Neural cell (in vitro differentiated cells): Measurements from ENCODE around the gene IFNLR1. TPM values are rescaled to one million over a fixed set of nuclear protein-coding genes. Genes with fewer than 3 reads are reported as not detected.

ENCODE experiments used
- H2AFZ ChIP-seq: fragments of 200-600, 300-800 bp; sonication (generic), shearing (Covaris generic); 2 replicates; pipeline ENCODE4 v1.6.0; 2014; ENCODE audit warnings: low read depth, mild to moderate bottlenecking, antibody characterized with exemption, low read length, moderate library complexity
- H3F3A ChIP-seq: fragments of 200-600 bp; shearing (Covaris generic); 2 replicates; pipeline ENCODE4 v1.6.1; 2016; ENCODE audit warnings: mild to moderate bottlenecking, moderate library complexity, mixed read lengths, antibody characterized with exemption, low read length; ENCODE audit not compliant: insufficient read depth, poor library complexity, severe bottlenecking
- H3K27ac ChIP-seq: fragments of 200-600, 300-800 bp; sonication (generic), shearing (Covaris generic); 2 replicates; pipeline ENCODE4 v1.5.1; 2014; ENCODE audit warnings: mild to moderate bottlenecking, low read length, moderate library complexity
- H3K27me3 ChIP-seq: fragments of 300-800, 200-600 bp; sonication (generic), shearing (Covaris generic); 2 replicates; pipeline ENCODE4 v1.6.0; 2014; ENCODE audit warnings: mild to moderate bottlenecking, low read depth, low read length, moderate library complexity; ENCODE audit not compliant: insufficient read depth
- H3K36me3 ChIP-seq: fragments of 300-800, 200-600 bp; sonication (generic), shearing (Covaris generic); 2 replicates; pipeline ENCODE4 v1.5.1; 2014; ENCODE audit warnings: mild to moderate bottlenecking, antibody characterized with exemption, low read length, moderate library complexity; ENCODE audit not compliant: insufficient read depth
- H3K4me2 ChIP-seq: fragments of 300-800, 200-600 bp; sonication (generic), shearing (Covaris generic); 2 replicates; pipeline ENCODE4 v1.6.0; 2014; ENCODE audit warnings: mild to moderate bottlenecking, low read length
- H3K4me3 ChIP-seq: fragments of 300-800, 200-600 bp; sonication (generic), shearing (Covaris generic); 2 replicates; pipeline ENCODE4 v1.5.1; 2014; ENCODE audit warnings: mild to moderate bottlenecking, low read length, moderate library complexity
- H3K79me2 ChIP-seq: fragments of 200-600 bp; shearing (Covaris generic); replicated peaks from 2 replicates; pipeline ENCODE4 v1.6.0; 2014; ENCODE audit warnings: mild to moderate bottlenecking, low read length, moderate library complexity; ENCODE audit not compliant: insufficient read depth
- H3K9ac ChIP-seq: fragments of 300-800, 200-600 bp; sonication (generic), shearing (Covaris generic); 2 replicates; pipeline ENCODE4 v1.6.1; 2016; ENCODE audit warnings: mild to moderate bottlenecking, low read length, mixed read lengths
- H3K9me2 ChIP-seq: fragments of 200-600 bp; shearing (Covaris generic); 2 replicates; pipeline ENCODE4 v1.6.1; 2016; ENCODE audit warnings: mild to moderate bottlenecking, low read length, mixed read lengths; ENCODE audit not compliant: insufficient read depth
- H3K9me3 ChIP-seq: fragments of 200-600, 300-800 bp; sonication (generic), shearing (Covaris generic); 2 replicates; pipeline ENCODE4 v1.6.1; 2016; ENCODE audit warnings: mild to moderate bottlenecking, mixed run types, low read length, moderate library complexity, mixed read lengths
- H4K20me1 ChIP-seq: fragments of 200-600 bp; shearing (Covaris generic); 2 replicates; pipeline ENCODE4 v1.6.1; 2016; ENCODE audit warnings: mild to moderate bottlenecking, mixed run types; ENCODE audit not compliant: insufficient read depth
- EP300 ChIP-seq: fragments of 450-650 bp; conservative IDR thresholded peaks from 2 replicates; pipeline ENCODE4 v1.6.1; 2014; ENCODE audit warnings: antibody characterized with exemption, mild to moderate bottlenecking, moderate library complexity; ENCODE audit not compliant: poor library complexity, severe bottlenecking
- EZH2 ChIP-seq: fragments of 200-600, 300-800 bp; shearing (Covaris generic), sonication (generic); IDR thresholded peaks from 2 replicates; pipeline ENCODE4 v1.6.1; 2014; ENCODE audit warnings: antibody characterized with exemption, low read length, borderline replicate concordance, mild to moderate bottlenecking; ENCODE audit not compliant: insufficient read depth, poor library complexity, severe bottlenecking
- MXI1 ChIP-seq: fragments of 450-650 bp; conservative IDR thresholded peaks from 2 replicates; pipeline ENCODE4 v1.6.1; 2014; ENCODE audit warnings: antibody characterized with exemption, mild to moderate bottlenecking; ENCODE audit not compliant: poor library complexity, severe bottlenecking
- POLR2AphosphoS5 ChIP-seq: IDR thresholded peaks from 2 replicates; pipeline ENCODE4 v1.6.1; 2012
- RAD21 ChIP-seq: fragments of 450-650 bp; conservative IDR thresholded peaks from 2 replicates; pipeline ENCODE4 v1.6.1; 2014; ENCODE audit warnings: antibody characterized with exemption, mild to moderate bottlenecking, moderate library complexity
- SMC3 ChIP-seq: fragments of 450-650 bp; conservative IDR thresholded peaks from 2 replicates; pipeline ENCODE4 v1.6.1; 2014; ENCODE audit warnings: antibody characterized with exemption, mild to moderate bottlenecking, moderate library complexity; ENCODE audit not compliant: poor library complexity
- TAF1 ChIP-seq: IDR thresholded peaks from 2 replicates; pipeline ENCODE4 v1.6.1; 2012; ENCODE audit warnings: low read depth
- polyA minus RNA-seq: library from RNA; depleted of rRNA, polyadenylated mRNA; stranded (reverse); fragments of >200 nt; gene quantifications from 2 replicates; pipeline ENCODE4 v1.2.3, GENCODE V29; 2014
- polyA plus RNA-seq: library from polyadenylated mRNA; depleted of rRNA; stranded (reverse); fragments of >200 nt; gene quantifications from 2 replicates; pipeline ENCODE4 v1.2.3, GENCODE V29; 2014
- TF ChIP-seq, protein P1 (sequence below): fragments of 450-650 bp; IDR thresholded peaks from 2 replicates; pipeline ENCODE4 v1.5.1; 2014; ENCODE audit warnings: antibody characterized with exemption, mild to moderate bottlenecking, moderate library complexity; ENCODE audit not compliant: poor library complexity, severe bottlenecking
- TF ChIP-seq, protein P2 (sequence below): IDR thresholded peaks from 2 replicates; pipeline ENCODE4 v1.6.1; 2012; ENCODE audit warnings: borderline replicate concordance

The IFNLR1 gene
- polyA plus RNA-seq, result 0.16 and 0.32 TPM in 2 replicates
- 0.73 and 1.0 TPM in 2 replicates for polyA minus RNA-seq

DNA sequence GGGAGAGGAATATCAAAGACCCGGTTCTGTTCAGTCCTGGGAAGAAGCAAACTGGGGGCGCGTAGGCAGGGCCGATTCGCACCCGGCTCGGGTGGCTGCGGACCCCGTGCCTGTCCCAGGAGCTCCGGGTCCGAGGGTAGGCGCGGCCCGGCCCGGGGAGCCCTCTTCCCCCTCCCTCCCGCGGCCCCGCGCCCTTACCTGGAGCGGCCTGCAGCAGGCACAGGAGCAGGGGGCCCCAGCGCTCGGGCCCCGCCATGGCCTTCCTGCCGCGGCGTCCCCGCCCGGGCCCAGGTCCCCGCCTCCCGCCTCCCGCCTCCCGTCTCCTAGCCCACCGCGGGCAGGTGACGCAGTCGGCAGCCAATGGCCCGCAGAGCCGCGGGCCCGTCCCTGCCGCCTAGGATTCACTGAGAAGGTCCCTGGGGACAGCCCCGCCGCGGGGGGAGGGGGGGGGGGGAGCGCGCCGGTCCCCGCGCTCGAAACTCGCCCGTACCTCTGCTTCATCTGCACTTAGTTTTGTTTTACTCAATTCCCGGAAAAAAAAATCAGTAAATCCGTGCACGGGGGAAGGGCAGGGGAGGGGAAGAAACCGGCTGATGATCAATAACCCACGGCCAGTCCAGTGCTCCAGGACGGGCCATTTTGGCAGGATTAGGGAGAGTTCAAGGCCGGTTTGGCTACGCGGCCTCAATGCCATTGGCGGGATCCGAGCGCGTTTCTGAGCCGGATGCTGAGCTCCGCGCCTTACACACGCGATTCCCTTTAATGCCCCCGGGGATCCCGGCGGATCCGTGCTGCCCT is at the start of gene IFNLR1:
Gene IFNLR1 (minus strand): TSS at position 297 of the 798 bp plus-strand sequence. CDS start 41 bp downstream, at position 256.
- Histone ChIP-seq H4K20me1 (no peaks in the 10 kb centered on the region), H3K27ac (no peak within 1 kb of the TSS), H2AFZ (peak within 1 kb of the TSS; percentile 40), H3F3A (no peaks in the 10 kb centered on the region), H3K4me3 (peak within 1 kb of the TSS; percentile 66), H3K79me2 (no peaks in the 10 kb centered on the region), H3K9ac (peak within 1 kb of the TSS; percentile 49), H3K9me3 (no peaks in the 10 kb centered on the region), H3K4me2 (peak within 1 kb of the TSS; percentile 14), H3K27me3 (peaks cover 32% of the 10 kb centered on the region), H3K36me3 (no peaks in the 10 kb centered on the region), H3K9me2 (no peaks in the 10 kb centered on the region)
- no peak for TF ChIP-seq SMC3

DNA sequence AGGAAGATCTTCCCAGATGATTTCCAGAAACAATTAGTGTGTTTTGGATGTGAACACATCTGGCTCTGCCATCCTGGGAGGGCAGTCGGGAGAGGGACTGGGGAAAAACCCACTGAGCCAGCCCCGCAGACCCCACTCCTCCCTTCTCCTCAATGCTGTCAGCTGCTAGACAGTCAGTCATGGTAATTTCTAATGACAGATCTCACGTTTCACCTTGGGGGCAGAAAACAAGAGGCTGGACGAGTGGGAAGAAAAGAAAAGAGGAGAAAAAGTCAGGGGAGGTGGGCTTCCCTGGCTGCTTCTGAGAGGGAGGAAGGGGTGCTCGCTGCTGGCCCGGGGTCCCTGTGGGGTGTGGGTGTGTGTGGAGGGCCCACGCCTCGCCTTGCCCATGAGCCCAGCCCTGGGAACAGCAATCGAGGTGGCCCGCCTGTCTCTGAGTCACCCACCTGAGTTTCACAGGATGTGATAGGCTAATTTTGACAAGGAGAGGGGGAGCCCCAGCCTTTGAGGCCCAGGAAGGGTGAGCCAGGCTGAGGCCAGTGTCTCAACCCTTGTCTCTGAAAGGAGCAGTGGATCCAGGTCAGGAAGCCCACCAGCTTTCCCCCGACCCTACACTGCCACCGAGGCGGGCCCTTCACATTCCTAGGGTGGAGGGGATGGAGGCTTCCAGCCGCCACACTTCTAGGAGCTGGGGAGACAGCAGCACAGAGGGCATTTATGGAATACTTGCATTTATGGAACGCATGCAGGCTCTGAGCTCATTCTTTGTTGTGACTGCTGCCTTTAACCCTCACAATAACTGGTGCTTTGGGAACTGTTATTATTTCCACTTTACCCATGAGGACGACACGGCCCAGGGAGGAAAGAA is 49.1 kb upstream of the IFNLR1 start:
- Histone ChIP-seq H3K27ac (no peak overlapping the region), H2AFZ (no peak overlapping the region), H3K4me2 (no peak overlapping the region), H3K36me3 (no peaks in the 10 kb centered on the region), H4K20me1 (no peaks in the 10 kb centered on the region), H3F3A (no peaks in the 10 kb centered on the region), H3K79me2 (no peaks in the 10 kb centered on the region), H3K9me3 (no peaks in the 10 kb centered on the region), H3K4me3 (no peak overlapping the region), H3K27me3 (no peaks in the 10 kb centered on the region), H3K9me2 (no peaks in the 10 kb centered on the region), H3K9ac (no peak overlapping the region)
- peak; percentile 41 for TF ChIP-seq POLR2AphosphoS5
- no peak for TF ChIP-seq SMC3

DNA sequence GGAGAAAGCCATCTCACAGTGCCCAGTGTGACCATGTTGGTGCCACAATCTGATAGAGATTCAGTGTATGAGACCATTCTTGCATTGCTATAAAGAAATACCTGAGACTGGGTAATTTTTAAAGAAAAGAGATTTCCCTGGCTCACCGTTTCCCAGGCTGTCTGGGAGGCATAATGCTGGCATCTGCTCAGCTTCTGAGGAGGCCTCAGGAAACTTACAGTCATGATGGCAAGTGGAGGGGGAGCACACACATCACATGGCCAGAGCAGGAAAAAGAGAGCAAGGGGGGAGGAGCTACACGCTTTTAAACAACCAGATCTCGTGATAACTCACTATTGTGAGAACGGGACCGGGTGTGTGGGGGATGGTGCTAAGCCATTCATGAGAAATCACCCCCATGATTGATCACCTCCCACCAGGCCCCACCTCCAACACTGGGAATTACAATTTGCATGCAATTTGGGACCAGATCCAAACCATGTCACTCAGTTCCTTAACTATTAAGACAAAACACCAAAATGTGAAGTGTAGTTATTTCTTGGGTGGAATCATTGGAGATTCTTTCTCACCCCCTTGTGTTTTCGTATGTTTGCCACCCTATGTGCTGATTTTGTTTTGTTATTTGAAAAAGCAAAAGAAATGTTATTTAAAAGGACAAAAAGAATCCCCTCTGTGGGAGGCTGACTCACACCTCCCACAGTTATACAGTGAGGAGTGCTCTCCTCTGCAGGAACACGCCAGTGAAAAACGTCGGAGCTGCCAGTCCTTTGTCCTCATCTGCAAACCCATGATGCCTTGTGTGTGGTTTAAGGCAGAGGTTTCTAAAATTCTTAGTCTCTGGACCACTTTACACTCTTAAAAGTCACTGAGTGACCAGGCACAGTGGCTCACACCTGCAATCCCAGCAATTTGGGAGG is 46.9 kb upstream of the IFNLR1 start:
- Histone ChIP-seq H3K27ac (no peak overlapping the region), H2AFZ (no peak overlapping the region), H3K36me3 (no peaks in the 10 kb centered on the region), H3K9ac (no peak overlapping the region), H3K4me3 (no peak overlapping the region), H4K20me1 (no peaks in the 10 kb centered on the region), H3K9me3 (no peaks in the 10 kb centered on the region), H3K4me2 (no peak overlapping the region), H3K27me3 (no peaks in the 10 kb centered on the region), H3K79me2 (no peaks in the 10 kb centered on the region), H3K9me2 (no peaks in the 10 kb centered on the region), H3F3A (no peaks in the 10 kb centered on the region)
- no peak for TF ChIP-seq TAF1
- TF ChIP-seq RAD21, result no peak
- no peak for TF ChIP-seq EP300
- TF ChIP-seq EZH2, result no peak
- TF ChIP-seq, protein P1, sequence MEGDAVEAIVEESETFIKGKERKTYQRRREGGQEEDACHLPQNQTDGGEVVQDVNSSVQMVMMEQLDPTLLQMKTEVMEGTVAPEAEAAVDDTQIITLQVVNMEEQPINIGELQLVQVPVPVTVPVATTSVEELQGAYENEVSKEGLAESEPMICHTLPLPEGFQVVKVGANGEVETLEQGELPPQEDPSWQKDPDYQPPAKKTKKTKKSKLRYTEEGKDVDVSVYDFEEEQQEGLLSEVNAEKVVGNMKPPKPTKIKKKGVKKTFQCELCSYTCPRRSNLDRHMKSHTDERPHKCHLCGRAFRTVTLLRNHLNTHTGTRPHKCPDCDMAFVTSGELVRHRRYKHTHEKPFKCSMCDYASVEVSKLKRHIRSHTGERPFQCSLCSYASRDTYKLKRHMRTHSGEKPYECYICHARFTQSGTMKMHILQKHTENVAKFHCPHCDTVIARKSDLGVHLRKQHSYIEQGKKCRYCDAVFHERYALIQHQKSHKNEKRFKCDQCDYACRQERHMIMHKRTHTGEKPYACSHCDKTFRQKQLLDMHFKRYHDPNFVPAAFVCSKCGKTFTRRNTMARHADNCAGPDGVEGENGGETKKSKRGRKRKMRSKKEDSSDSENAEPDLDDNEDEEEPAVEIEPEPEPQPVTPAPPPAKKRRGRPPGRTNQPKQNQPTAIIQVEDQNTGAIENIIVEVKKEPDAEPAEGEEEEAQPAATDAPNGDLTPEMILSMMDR, result no peak
- TF ChIP-seq, protein P2, sequence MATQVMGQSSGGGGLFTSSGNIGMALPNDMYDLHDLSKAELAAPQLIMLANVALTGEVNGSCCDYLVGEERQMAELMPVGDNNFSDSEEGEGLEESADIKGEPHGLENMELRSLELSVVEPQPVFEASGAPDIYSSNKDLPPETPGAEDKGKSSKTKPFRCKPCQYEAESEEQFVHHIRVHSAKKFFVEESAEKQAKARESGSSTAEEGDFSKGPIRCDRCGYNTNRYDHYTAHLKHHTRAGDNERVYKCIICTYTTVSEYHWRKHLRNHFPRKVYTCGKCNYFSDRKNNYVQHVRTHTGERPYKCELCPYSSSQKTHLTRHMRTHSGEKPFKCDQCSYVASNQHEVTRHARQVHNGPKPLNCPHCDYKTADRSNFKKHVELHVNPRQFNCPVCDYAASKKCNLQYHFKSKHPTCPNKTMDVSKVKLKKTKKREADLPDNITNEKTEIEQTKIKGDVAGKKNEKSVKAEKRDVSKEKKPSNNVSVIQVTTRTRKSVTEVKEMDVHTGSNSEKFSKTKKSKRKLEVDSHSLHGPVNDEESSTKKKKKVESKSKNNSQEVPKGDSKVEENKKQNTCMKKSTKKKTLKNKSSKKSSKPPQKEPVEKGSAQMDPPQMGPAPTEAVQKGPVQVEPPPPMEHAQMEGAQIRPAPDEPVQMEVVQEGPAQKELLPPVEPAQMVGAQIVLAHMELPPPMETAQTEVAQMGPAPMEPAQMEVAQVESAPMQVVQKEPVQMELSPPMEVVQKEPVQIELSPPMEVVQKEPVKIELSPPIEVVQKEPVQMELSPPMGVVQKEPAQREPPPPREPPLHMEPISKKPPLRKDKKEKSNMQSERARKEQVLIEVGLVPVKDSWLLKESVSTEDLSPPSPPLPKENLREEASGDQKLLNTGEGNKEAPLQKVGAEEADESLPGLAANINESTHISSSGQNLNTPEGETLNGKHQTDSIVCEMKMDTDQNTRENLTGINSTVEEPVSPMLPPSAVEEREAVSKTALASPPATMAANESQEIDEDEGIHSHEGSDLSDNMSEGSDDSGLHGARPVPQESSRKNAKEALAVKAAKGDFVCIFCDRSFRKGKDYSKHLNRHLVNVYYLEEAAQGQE, result no peak
- TF ChIP-seq SMC3, result no peak
- no peak for TF ChIP-seq MXI1
- no peak for TF ChIP-seq POLR2AphosphoS5
